Effector memory CD8-positive, alpha-beta T cell (primary cell): Measurements from ENCODE around the gene CDC7.

ENCODE experiments used
- ATAC-seq: fragments of 150-1000 bp; cut with Tn5 transposase; replicated peaks from 2 replicates; pipeline ENCODE4 v1.10.0; 2021; ENCODE audit warnings: mild to moderate bottlenecking, moderate library complexity
- DNase-seq, 3 experiments: peaks; one replicate each; pipeline ENCODE4 v3.0.0; 2021
- H3K27ac Mint-ChIP-seq, 2 donors: one replicate each; pipeline ENCODE4 v1.8.0; 2022; ENCODE audit warnings: mild to moderate bottlenecking in 2 of 2, mixed read lengths in 2 of 2, moderate library complexity in 2 of 2
- H3K27me3 Mint-ChIP-seq, 2 donors: one replicate each; pipeline ENCODE4 v1.8.0; 2022; ENCODE audit warnings: mixed read lengths in 2 of 2
- H3K36me3 Mint-ChIP-seq: one replicate; pipeline ENCODE4 v1.8.0; 2022; ENCODE audit warnings: mild to moderate bottlenecking, moderate library complexity, mixed read lengths; ENCODE audit not compliant: insufficient read depth
- H3K4me1 Mint-ChIP-seq, 2 donors: one replicate each; pipeline ENCODE4 v1.8.0; 2022; ENCODE audit warnings: low read depth in 2 of 2, mixed read lengths in 2 of 2
- H3K4me3 Mint-ChIP-seq, 2 donors: one replicate each; pipeline ENCODE4 v1.8.0; 2022; ENCODE audit warnings: mild to moderate bottlenecking in 2 of 2, mixed read lengths in 2 of 2, moderate library complexity in 2 of 2
- H3K9me3 Mint-ChIP-seq, 2 donors: one replicate each; pipeline ENCODE4 v1.8.0; 2022; ENCODE audit warnings: mixed read lengths in 2 of 2

The CDC7 gene

DNA sequence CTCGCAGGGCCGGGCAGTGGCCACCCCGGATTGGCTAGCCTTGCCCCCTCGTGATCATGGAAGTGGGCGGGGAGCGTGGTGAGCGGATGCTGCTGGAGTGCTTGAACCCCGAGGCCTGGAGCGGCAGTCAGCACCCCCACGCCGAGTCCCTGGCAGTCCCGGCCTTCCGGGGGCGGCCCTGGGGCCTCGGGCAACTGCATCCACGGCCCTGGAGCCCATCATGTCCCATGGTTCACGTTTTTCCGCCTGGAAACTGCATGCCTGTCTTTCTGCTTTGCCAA, 45.6 kb downstream of the CDC7 start:
- Mint-ChIP-seq H3K4me1 (peaks cover 65 to 75% of the 10 kb centered on the region in 2 donors), H3K4me3 (no peak overlapping the region), H3K27me3 (no peaks in the 10 kb centered on the region), H3K27ac (peak overlapping the region; percentile 91 to 97), H3K36me3 (peaks cover 12% of the 10 kb centered on the region), H3K9me3 (peaks cover 6 to 7% of the 10 kb centered on the region in 2 donors)
- DNase-seq (no peak), ATAC-seq (no peak)

DNA sequence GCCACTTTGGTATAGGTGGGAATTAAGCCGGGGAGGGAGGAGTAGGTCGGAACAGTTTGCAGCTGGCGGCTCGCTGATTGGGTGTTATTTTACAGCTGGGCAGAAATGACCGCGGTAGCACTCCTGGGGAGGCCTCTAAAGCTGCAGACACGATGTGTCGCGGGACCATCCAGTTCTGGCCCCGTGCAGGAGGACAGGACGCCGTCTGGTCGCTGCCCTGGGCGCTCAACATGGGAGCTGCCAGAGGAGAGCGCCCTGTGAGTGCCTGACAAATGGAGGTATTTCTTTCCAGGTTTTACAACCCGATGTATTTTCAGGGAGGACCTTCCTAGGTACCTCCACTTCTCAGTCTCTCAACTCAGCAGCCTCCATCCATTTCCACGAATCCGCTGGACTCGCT, 46.2 kb downstream of the CDC7 start:
- Mint-ChIP-seq H3K27ac (peak overlapping the region; percentile 92 to 97), H3K27me3 (no peaks in the 10 kb centered on the region), H3K4me1 (peaks cover 64 to 74% of the 10 kb centered on the region in 2 donors), H3K4me3 (peak overlapping the region; percentile 71 to 75), H3K9me3 (peaks cover 1 to 7% of the 10 kb centered on the region in 2 donors), H3K36me3 (peaks cover 12% of the 10 kb centered on the region)
- no peak for DNase-seq
- no peak for ATAC-seq

DNA sequence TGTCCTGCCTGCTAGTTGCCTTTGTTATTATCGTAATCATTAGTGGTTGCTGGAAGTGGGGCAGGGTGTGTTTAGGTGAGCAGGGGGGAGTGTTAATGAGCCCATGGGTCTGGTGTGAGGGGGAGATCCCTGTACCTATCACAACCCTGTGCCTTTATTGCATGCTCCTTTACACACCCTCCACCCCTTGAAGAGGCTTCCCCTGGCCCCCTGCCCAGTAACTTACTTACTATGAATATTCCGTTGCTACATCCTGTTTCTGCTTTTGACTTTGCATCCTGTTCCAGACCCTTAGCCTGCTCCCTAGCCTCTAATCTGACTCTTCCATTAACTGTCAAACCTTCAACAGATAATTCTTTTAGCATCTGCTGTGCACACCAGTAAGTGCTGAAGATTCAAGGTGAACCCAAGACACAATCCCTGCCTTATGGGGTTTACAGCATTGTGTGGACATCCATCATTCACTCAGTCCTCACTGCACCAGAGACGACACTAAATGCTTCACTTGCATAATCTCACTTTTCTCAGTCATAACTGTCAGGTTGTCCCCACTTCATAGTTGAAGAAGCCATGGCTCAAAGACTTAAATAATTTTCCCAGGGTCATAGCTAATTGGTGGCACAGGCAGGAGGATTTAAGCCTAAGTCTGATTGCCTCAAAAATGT, 47.9 kb downstream of the CDC7 start:
- DNase-seq (peak in 1 of 3 experiments; percentile 10), ATAC-seq (peak; percentile 49)
- H3K27me3 Mint-ChIP-seq = no peaks in the 10 kb centered on the region
- peaks cover 65 to 75% of the 10 kb centered on the region in 2 donors for H3K4me1 Mint-ChIP-seq
- peak overlapping the region; percentile 71 to 75 for H3K4me3 Mint-ChIP-seq
- peaks cover 12% of the 10 kb centered on the region for H3K36me3 Mint-ChIP-seq
- H3K27ac Mint-ChIP-seq = peak overlapping the region; percentile 92 to 97
- peaks cover 0 to 7% of the 10 kb centered on the region in 2 donors for H3K9me3 Mint-ChIP-seq

DNA sequence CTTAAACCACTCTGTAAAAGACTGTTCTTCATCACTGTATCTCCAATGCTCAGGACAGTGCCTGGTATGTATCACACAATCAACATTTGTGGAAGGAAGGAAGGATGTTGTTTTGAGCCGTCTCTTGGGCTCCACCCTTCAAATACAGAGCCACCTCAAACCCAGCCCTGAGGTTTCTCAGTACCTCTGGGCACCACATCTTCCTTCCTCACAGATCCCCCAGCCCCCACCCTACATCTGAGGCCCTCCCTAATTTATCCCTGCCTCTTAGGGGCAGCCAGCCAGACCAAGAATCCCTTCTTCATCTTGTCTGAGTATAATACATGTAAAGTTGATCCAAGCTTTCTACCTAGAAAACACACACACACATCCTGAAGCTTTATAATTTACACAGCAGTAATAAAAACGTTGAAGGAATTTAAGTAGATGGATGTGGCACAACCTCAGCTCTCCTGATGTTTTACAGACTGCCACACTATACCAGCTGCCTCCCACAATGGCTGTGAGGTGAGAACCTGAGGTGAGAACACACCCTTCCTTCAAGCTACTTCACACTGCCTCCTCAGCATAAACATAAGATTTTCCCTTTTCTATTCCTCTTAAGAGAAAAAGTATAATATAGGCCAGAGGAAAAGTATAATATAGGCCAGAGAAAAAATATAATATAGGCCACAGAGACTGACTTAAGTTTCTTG, 48.5 kb downstream of the CDC7 start:
- Mint-ChIP-seq H3K36me3 (peaks cover 12% of the 10 kb centered on the region), H3K4me3 (peak overlapping the region; percentile 71 to 75)
- ATAC-seq = peak; percentile 72

DNA sequence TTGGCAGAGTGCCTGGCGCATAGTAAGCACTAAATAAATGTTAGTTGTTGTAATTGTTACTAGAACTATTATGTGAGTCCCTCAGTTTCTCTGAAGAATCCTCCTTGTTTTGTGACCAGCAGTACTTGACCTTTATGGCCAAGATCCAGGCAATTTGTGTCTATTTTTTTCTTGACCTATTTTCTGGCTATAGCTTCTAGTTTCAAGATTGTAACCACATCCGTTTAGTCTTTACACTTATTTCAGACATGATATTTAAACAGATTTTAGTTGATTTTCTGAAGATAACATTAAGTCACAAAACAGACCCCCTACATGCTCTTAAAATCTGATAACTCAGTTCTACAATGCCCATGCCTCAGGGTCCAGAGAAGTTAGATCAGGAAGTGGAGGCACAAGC, 50.3 kb downstream of the CDC7 start:
- Mint-ChIP-seq H3K36me3 (peaks cover 16% of the 10 kb centered on the region), H3K4me1 (peaks cover 73 to 83% of the 10 kb centered on the region in 2 donors), H3K9me3 (peaks cover 0 to 7% of the 10 kb centered on the region in 2 donors), H3K27me3 (no peaks in the 10 kb centered on the region), H3K27ac (peak overlapping the region; percentile 88 to 92), H3K4me3 (peak overlapping the region; percentile 24 to 78)
- ATAC-seq (peak; percentile 11), DNase-seq (no peak)

More for the DNA sequence above, 48.5 kb downstream of the CDC7 start:
- peak in 2 of 3 experiments; percentile 25 to 35 for DNase-seq
- H3K4me1 Mint-ChIP-seq = peaks cover 70 to 78% of the 10 kb centered on the region in 2 donors
- H3K27ac Mint-ChIP-seq = peak overlapping the region; percentile 92 to 97
- H3K9me3 Mint-ChIP-seq = peaks cover 0 to 7% of the 10 kb centered on the region in 2 donors
- no peaks in the 10 kb centered on the region for H3K27me3 Mint-ChIP-seq

DNA sequence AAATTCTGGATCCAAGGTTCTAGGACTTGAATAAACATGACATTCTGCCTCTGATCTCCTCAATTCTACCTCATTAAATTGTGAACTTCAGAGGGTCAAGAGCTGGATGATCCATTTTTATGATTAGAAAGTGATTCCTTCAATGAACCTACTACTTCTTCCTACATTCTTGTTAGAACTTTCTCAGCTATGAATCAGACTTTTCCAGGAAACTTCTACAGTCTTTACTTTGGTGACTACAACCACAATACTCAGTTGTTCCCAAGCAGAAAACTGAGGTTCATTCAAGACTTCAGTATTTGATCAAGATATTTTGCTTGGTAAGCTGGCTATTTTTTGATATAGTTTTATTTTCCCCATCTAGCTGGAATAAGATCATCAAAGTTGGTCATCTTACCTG, 51.4 kb downstream of the CDC7 start:
- Mint-ChIP-seq H3K9me3 (peaks cover 0 to 7% of the 10 kb centered on the region in 2 donors), H3K27ac (peak overlapping the region; percentile 88 to 97), H3K4me3 (peak overlapping the region in 1 of 2 donors; percentile 78), H3K4me1 (peaks cover 76 to 92% of the 10 kb centered on the region in 2 donors), H3K36me3 (peaks cover 16% of the 10 kb centered on the region), H3K27me3 (no peaks in the 10 kb centered on the region)
- ATAC-seq = no peak
- DNase-seq = no peak

DNA sequence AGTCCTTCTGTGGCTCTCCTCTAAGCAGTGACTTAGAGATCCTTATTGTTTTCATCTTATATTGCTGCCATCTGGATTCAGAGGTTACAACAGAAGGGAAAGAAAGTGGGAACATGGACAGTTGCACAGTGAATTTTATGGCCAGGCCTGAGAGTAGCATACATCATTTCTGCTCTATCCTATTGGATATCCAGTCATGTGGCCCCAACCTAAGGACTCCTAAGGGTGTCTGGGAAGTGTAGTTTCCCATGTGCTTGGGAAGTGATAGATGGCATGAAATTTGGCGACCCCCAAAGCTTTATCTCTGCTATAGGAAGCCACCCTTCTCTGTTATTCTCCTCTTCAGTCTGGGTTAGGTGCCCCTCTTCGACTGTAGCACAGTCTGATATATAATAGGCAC, 51.9 kb downstream of the CDC7 start:
- Mint-ChIP-seq H3K9me3 (peaks cover 0 to 7% of the 10 kb centered on the region in 2 donors), H3K36me3 (peaks cover 16% of the 10 kb centered on the region), H3K4me1 (peaks cover 75 to 90% of the 10 kb centered on the region in 2 donors), H3K27ac (peak overlapping the region in 1 of 2 donors; percentile 97), H3K4me3 (peak overlapping the region in 1 of 2 donors; percentile 46), H3K27me3 (no peaks in the 10 kb centered on the region)
- DNase-seq (no peak), ATAC-seq (no peak)

DNA sequence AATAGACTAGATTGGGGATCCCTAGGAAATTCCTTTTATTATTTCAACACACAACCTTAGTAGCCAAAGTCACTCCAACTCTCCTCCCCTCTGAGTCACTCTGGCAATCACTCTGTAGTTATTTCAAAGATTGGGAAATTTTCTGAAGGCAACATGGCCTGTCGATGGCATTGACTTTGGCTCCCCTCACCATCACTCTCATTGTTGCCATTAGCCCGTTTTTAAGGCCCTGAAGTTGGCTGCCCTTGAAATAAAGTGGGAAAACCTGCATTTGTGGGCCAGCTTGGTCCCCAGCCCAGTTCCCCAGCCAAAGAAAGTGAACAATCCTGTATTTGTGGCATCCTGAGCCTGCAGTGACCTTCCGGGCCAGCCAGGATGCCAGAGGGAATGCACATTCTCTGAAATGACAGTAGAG, 52.5 kb downstream of the CDC7 start:
- no peak for ATAC-seq
- no peaks in the 10 kb centered on the region for H3K27me3 Mint-ChIP-seq
- peaks cover 14% of the 10 kb centered on the region for H3K36me3 Mint-ChIP-seq
- H3K4me1 Mint-ChIP-seq = peaks cover 71 to 89% of the 10 kb centered on the region in 2 donors
- DNase-seq = no peak
- peak overlapping the region; percentile 92 to 97 for H3K27ac Mint-ChIP-seq
- H3K4me3 Mint-ChIP-seq = peak overlapping the region; percentile 33 to 46
- peaks cover 0 to 7% of the 10 kb centered on the region in 2 donors for H3K9me3 Mint-ChIP-seq

DNA sequence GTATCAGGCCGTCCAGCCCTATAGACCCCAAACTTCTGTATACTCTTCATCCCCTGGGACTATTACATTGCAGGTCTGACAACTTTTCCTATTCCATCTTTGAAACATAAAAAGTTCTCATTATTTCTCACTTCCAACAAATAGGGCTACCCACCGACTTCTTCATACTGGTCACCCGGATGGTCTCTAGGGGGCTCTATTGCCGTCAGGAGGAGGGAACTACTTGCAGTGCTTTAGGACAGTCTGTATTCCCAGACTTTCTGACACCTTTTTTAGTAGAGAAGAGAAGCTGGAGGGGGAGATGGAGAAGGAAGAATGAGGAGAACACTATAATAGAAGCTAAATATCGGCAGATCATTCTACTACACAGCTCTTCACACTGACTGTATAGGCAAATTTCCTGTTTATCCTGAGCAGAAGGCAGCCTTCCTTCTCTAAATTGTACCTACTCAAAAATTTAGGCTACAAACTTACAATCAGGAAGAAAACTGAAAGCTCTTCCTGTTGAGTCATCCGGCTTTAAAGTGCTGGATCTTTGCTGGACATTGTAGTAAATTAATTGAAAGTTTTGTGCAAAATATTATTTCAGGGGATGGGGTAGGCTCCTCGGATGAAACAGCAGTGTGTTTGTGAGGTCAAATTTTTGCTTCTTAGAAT, 54.6 kb downstream of the CDC7 start:
- peak overlapping the region; percentile 92 to 97 for H3K27ac Mint-ChIP-seq
- H3K9me3 Mint-ChIP-seq = peaks cover 0 to 7% of the 10 kb centered on the region in 2 donors
- H3K27me3 Mint-ChIP-seq = no peaks in the 10 kb centered on the region
- H3K4me1 Mint-ChIP-seq = peaks cover 67 to 89% of the 10 kb centered on the region in 2 donors
- ATAC-seq (no peak), DNase-seq (no peak)
- peaks cover 6% of the 10 kb centered on the region for H3K36me3 Mint-ChIP-seq
- peak overlapping the region; percentile 66 to 71 for H3K4me3 Mint-ChIP-seq

DNA sequence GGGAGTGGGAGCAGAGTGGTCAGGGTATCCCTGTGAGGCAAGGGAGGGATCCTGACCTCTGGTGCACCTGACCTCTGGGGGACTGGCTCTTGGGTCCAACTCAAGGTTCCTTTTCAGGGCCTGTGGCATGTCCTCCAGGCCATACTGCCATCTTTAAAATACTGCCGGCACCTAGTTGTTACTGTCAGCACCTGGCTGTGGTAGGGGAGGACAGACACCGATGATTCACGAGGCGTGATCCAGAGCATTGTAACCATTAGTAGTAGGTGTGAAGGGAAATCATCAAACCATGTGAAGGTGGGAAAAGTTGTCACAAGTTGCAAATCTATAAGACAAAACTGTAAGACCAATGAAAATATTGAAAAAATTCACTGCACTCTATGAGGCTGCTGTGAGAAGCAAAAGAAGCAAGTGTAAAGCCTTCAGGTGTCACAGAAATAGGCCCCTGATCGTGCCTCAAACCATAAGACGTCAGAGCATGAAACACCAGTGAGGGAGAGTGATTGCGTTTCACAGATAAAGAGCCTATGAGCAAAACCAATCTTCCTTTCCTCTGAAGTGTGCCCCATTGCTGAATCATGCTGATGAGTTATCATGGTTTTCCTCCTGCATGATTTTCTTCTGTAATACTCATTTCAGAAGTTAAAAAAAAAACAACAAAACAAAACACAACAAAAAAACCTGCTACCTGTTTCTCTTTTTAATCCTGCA, 55.3 kb downstream of the CDC7 start:
- no peaks in the 10 kb centered on the region for H3K9me3 Mint-ChIP-seq
- ATAC-seq (peak; percentile 87), DNase-seq (peak; percentile 66 to 67 (median 66))
- peaks cover 67 to 88% of the 10 kb centered on the region in 2 donors for H3K4me1 Mint-ChIP-seq
- peak overlapping the region; percentile 66 to 71 for H3K4me3 Mint-ChIP-seq
- H3K36me3 Mint-ChIP-seq = peaks cover 6% of the 10 kb centered on the region
- no peaks in the 10 kb centered on the region for H3K27me3 Mint-ChIP-seq
- peak overlapping the region; percentile 92 to 97 for H3K27ac Mint-ChIP-seq

DNA sequence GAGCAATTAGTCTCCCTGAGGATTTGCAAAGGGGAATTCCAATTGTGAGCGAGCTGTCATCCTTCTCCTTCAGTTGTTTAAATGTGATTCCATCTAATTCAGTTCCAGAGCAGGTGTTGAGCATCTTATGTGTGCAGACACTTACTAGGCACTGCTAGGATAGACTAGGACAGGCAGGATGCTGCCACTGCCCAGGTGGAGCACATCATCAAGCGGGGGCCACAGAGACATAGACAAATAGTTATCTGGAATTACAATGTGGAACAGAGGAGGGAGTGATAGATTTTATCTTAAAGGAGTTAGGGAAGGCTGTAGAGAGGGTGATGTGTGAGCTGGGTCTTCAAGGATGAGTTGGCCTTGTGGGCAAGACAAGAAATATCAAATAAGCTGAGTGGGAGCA, 55.9 kb downstream of the CDC7 start:
- DNase-seq = no peak
- no peaks in the 10 kb centered on the region for H3K9me3 Mint-ChIP-seq
- H3K27ac Mint-ChIP-seq = peak overlapping the region; percentile 92 to 97
- peaks cover 69 to 88% of the 10 kb centered on the region in 2 donors for H3K4me1 Mint-ChIP-seq
- no peaks in the 10 kb centered on the region for H3K27me3 Mint-ChIP-seq
- no peak for ATAC-seq
- peak overlapping the region; percentile 66 to 71 for H3K4me3 Mint-ChIP-seq
- peaks cover 6% of the 10 kb centered on the region for H3K36me3 Mint-ChIP-seq

DNA sequence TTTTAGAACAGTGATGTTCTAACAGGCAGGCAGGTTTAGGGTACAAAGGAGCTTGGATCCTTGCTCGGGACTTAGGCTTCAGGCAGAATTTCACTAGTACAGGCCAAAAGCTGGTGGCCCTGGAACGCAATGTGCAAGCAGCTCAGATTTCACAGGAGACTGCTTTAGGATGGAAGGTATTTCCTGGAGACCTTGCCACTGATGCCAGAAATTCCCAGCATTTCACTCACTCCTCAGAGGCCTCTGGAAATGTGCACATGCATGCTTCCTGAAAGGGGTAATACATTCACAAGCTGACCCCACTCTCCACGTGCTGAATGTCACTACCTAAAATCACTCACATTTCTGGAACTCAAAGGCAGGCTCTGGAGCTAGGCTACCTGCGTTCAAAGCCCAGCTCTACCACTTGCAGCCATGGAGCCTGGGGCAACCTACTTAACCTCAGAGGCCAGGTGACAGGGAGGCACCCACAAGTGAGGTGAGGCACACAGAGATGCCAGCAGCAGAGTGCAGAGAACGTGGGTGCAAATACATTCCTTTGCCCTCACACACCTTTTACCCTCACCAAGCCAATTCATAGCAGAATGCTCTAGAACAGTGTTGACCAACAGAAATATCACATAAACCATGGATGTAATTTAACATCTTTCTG, 56.5 kb downstream of the CDC7 start:
- peak overlapping the region; percentile 66 to 71 for H3K4me3 Mint-ChIP-seq
- no peak for DNase-seq
- H3K9me3 Mint-ChIP-seq = no peaks in the 10 kb centered on the region
- H3K4me1 Mint-ChIP-seq = peaks cover 68 to 90% of the 10 kb centered on the region in 2 donors
- no peaks in the 10 kb centered on the region for H3K27me3 Mint-ChIP-seq
- H3K36me3 Mint-ChIP-seq = peaks cover 6% of the 10 kb centered on the region
- H3K27ac Mint-ChIP-seq = peak overlapping the region; percentile 92 to 97
- ATAC-seq = no peak

DNA sequence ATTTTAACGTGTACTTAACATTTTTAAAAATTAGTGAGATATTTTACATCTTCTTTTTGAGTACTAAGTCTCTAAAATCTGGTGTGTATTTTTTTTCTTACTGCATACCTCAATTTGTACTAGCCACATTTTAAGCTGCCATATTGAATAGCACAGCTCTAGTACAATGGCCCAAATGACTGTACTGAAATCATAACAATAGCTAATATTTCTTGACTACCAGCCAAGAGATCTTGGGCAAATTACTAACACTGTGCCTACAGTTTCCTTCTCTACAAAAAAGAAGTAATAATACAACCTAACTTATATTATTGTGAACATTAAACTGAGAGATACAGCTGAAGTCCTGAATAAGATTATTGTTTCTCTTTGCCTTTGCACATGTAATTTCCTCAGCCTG, 57.2 kb downstream of the CDC7 start:
- Mint-ChIP-seq H3K4me3 (peak overlapping the region; percentile 27 to 66), H3K9me3 (no peaks in the 10 kb centered on the region), H3K36me3 (peaks cover 6% of the 10 kb centered on the region), H3K27me3 (no peaks in the 10 kb centered on the region), H3K27ac (peak overlapping the region; percentile 92 to 97), H3K4me1 (peaks cover 61 to 86% of the 10 kb centered on the region in 2 donors)
- DNase-seq = no peak
- no peak for ATAC-seq
